ENCODE measurements around the gene SLC25A23. TPM values are rescaled to one million over a fixed set of nuclear protein-coding genes. Genes with fewer than 3 reads are reported as not detected.

Gene SLC25A23
- polyA plus RNA-seq, 1 of the 3 experiments (the other 2 are of a cell fraction) = 10.9 TPM

GRCh38 chr19:6494438-6495036 lies 34.9 kb upstream of the SLC25A23 start:
- H3K27me3 ChIP-seq (ENCODE audit: insufficient read depth) = no peaks in the 10 kb centered on the region
- H3K9me2 ChIP-seq = no peaks in the 10 kb centered on the region
- no peaks in the 10 kb centered on the region for H3F3A ChIP-seq (replicated peaks; ENCODE audit: insufficient read depth)
- POLR2A ChIA-PET = no interaction called here
- H3K4me3 ChIP-seq (ENCODE audit: low read depth in 2 of 2, low read length in 1 of 2) = no peak overlapping the region
- H3K79me2 ChIP-seq (ENCODE audit: insufficient read depth) = no peaks in the 10 kb centered on the region
- H3K9me3 ChIP-seq = no peaks in the 10 kb centered on the region
- WGBS (ENCODE audit: low lambda C conversion rate) = 72% methylated on average over 8 of the region's 8 CpGs
- no peaks in the 10 kb centered on the region for H4K20me1 ChIP-seq (ENCODE audit: insufficient read depth)
- no peak for DNase-seq
- no peak overlapping the region for H2AFZ ChIP-seq (ENCODE audit: low read depth)
- H3K4me1 ChIP-seq (ENCODE audit: control insufficient read depth in 1 of 2, insufficient read depth in 2 of 2, low read depth in 1 of 2, low read length in 1 of 2) = no peaks in the 10 kb centered on the region; a peak in 1 of 4 replicates
- no peaks in the 10 kb centered on the region for H3K36me3 ChIP-seq (replicated peaks in 1 of 2; ENCODE audit: control insufficient read depth in 1 of 2, insufficient read depth in 2 of 2, low read length in 1 of 2)
- no peak overlapping the region for H3K9ac ChIP-seq
- TF ChIP-seq MEF2A (IDR thresholded peaks at IDR 0.05; ENCODE audit: borderline replicate concordance, low read depth) (no peak), FOXJ3 (CRISPR knock-in tag; IDR thresholded peaks at IDR 0.05) (no peak), TAF1 (IDR thresholded peaks at IDR 0.05; ENCODE audit: borderline replicate concordance, low read depth, low read length) (no peak), YY1 (IDR thresholded peaks at IDR 0.05; ENCODE audit: low read depth) (no peak), IRF3 (IDR thresholded peaks at IDR 0.05; ENCODE audit: low read depth, low read length) (no peak), REST (IDR thresholded peaks at IDR 0.05; ENCODE audit: low read depth, low read length) (no peak), ELF1 (IDR thresholded peaks at IDR 0.05) (no peak), GABPA (IDR thresholded peaks at IDR 0.05; ENCODE audit: low read depth) (no peak), ZBTB33 (IDR thresholded peaks at IDR 0.05; ENCODE audit: borderline replicate concordance, low read depth) (no peak), NFIC (IDR thresholded peaks at IDR 0.05; ENCODE audit: borderline replicate concordance) (no peak), RAD21 (IDR thresholded peaks at IDR 0.05; ENCODE audit: low read length) (no peak), MXI1 (IDR thresholded peaks at IDR 0.05; ENCODE audit: low read depth, low read length) (no peak), USF1 (IDR thresholded peaks at IDR 0.05; ENCODE audit: borderline replicate concordance, low read depth) (no peak), JUND (IDR thresholded peaks at IDR 0.05) (no peak), TEAD4 (IDR thresholded peaks at IDR 0.05; ENCODE audit: borderline replicate concordance, insufficient read depth) (no peak), CTCF (IDR thresholded peaks at IDR 0.05) (no peak), CHD2 (IDR thresholded peaks at IDR 0.05; ENCODE audit: low read length, partially characterized antibody) (no peak), TCF12 (IDR thresholded peaks at IDR 0.05) (no peak), POLR2AphosphoS5 (IDR thresholded peaks at IDR 0.05; ENCODE audit: low read depth, low read length) (no peak), PBX3 (IDR thresholded peaks at IDR 0.05) (no peak)
- no peak overlapping the region for H3K4me2 ChIP-seq
- no peak overlapping the region for H3K27ac ChIP-seq (ENCODE audit: low read depth in 2 of 2, low read length in 1 of 2)
- CTCF ChIA-PET = interaction anchor here (0.8 kb wide), 1 partner anchor 9 kb away, joined by 4 read pairs; no protein-coding TSS in a partner anchor
